Effector CD4-positive, alpha-beta T cell (primary cell): ENCODE data around the gene NPHP4.

Experiments used
- DNase-seq: peaks from one replicate; pipeline ENCODE4 v3.0.0-alpha.2; 2020

NPHP4 gene

GRCh38 chr1:5989286-5989605 is 3.0 kb downstream of the NPHP4 start:
- no peak for DNase-seq

GRCh38 chr1:5988596-5989285 is 3.5 kb downstream of the NPHP4 start:
- DNase-seq, result no peak

- no peak for DNase-seq
Measured at GRCh38 chr1:5986018-5986417, 6.2 kb downstream of the NPHP4 start.

- no peak for DNase-seq
Measured at GRCh38 chr1:5985250-5985649, 7.0 kb downstream of the NPHP4 start.

GRCh38 chr1:5983361-5984103 is 8.7 kb downstream of the NPHP4 start:
- DNase-seq, result no peak

- DNase-seq, result no peak
Measured at GRCh38 chr1:5982868-5983267, 9.4 kb downstream of the NPHP4 start.

- DNase-seq, result no peak
Measured at GRCh38 chr1:5982276-5982675, 9.9 kb downstream of the NPHP4 start.

GRCh38 chr1:5981009-5981380 is 11.2 kb downstream of the NPHP4 start:
- no peak for DNase-seq

GRCh38 chr1:5980314-5981008 is 11.8 kb downstream of the NPHP4 start:
- no peak for DNase-seq

- no peak for DNase-seq
Measured at GRCh38 chr1:5979536-5980313, 12.5 kb downstream of the NPHP4 start.

GRCh38 chr1:5978452-5978851 is 13.8 kb downstream of the NPHP4 start:
- no peak for DNase-seq

GRCh38 chr1:5977494-5978444 is 14.5 kb downstream of the NPHP4 start:
- DNase-seq, result no peak

- no peak for DNase-seq
Measured at GRCh38 chr1:5976726-5977493, 15.3 kb downstream of the NPHP4 start.

GRCh38 chr1:5976231-5976630 is 16.0 kb downstream of the NPHP4 start:
- no peak for DNase-seq

GRCh38 chr1:5975133-5975880 is 16.9 kb downstream of the NPHP4 start:
- DNase-seq, result peak; percentile 21

GRCh38 chr1:5974631-5975030 is 17.6 kb downstream of the NPHP4 start:
- DNase-seq, result no peak

- no peak for DNase-seq
Measured at GRCh38 chr1:5973771-5974170, 18.5 kb downstream of the NPHP4 start.

GRCh38 chr1:5972198-5972520 is 20.1 kb downstream of the NPHP4 start:
- DNase-seq, result no peak

- DNase-seq, result no peak
Measured at GRCh38 chr1:5971471-5972197, 20.6 kb downstream of the NPHP4 start.
